NCI-H460 (cell line): Measurements from ENCODE around the gene KRTAP10-1. TPM values are rescaled to one million over a fixed set of nuclear protein-coding genes. Genes with fewer than 3 reads are reported as not detected.

Source experiments
- DNase-seq: peaks from one replicate; pipeline ENCODE4 v3.0.0-alpha.2; 2016; ENCODE audit warnings: low read depth; ENCODE audit errors: extremely low read depth
- total RNA-seq: library from RNA; depleted of rRNA; stranded (reverse); fragments of >200 nt; shearing (Covaris generic); gene quantifications from 2 replicates; pipeline ENCODE4 v1.2.3, GENCODE V29; 2014

Gene KRTAP10-1
- total RNA-seq, 1 experiment from 2014 or later = not detected

GRCh38 chr21:44530221-44530902 is 9.6 kb downstream of the KRTAP10-1 start:
- DNase-seq = no peak

- no peak for DNase-seq
Measured at GRCh38 chr21:44529503-44530125, 10.4 kb downstream of the KRTAP10-1 start.

GRCh38 chr21:44529011-44529421 is 11.0 kb downstream of the KRTAP10-1 start:
- DNase-seq = no peak

GRCh38 chr21:44528634-44528995 is 11.4 kb downstream of the KRTAP10-1 start:
- DNase-seq = no peak

- DNase-seq = no peak
Measured at GRCh38 chr21:44527983-44528633, 11.9 kb downstream of the KRTAP10-1 start.

- no peak for DNase-seq
Measured at GRCh38 chr21:44527156-44527982, 12.6 kb downstream of the KRTAP10-1 start.

- DNase-seq = no peak
Measured at GRCh38 chr21:44526096-44526997, 13.6 kb downstream of the KRTAP10-1 start.

GRCh38 chr21:44525391-44526095 is 14.5 kb downstream of the KRTAP10-1 start:
- no peak for DNase-seq

GRCh38 chr21:44524414-44525371 is 15.3 kb downstream of the KRTAP10-1 start:
- no peak for DNase-seq

GRCh38 chr21:44523567-44524413 is 16.2 kb downstream of the KRTAP10-1 start:
- DNase-seq = no peak

GRCh38 chr21:44522753-44523204 is 17.2 kb downstream of the KRTAP10-1 start:
- DNase-seq = no peak

GRCh38 chr21:44521928-44522752 is 17.9 kb downstream of the KRTAP10-1 start:
- no peak for DNase-seq

GRCh38 chr21:44521301-44521927 is 18.6 kb downstream of the KRTAP10-1 start:
- no peak for DNase-seq

GRCh38 chr21:44520326-44521300 is 19.4 kb downstream of the KRTAP10-1 start:
- no peak for DNase-seq
